SU-DHL-6 (cell line): ENCODE data around the gene KRT37.

Experiments
- EZH2phosphoT487 ChIP-seq: fragments of 200-600 bp; sonication (generic), shearing (Covaris generic); conservative IDR thresholded peaks from 2 replicates; pipeline ENCODE4 v1.6.1; 2018; ENCODE audit warnings: mild to moderate bottlenecking, antibody characterized with exemption, low read length, moderate library complexity, mixed read lengths
- TF ChIP-seq, protein P1 (sequence below): fragments of 200-600 bp; sonication (generic); IDR thresholded peaks from one replicate; pipeline ENCODE4 v1.5.1; 2017; ENCODE audit warnings: antibody characterized with exemption, mild to moderate bottlenecking, low read length, moderate library complexity; ENCODE audit not compliant: insufficient read depth, poor library complexity, severe bottlenecking

GRCh38 chr17:41444186-41444585 is 19.8 kb upstream of the KRT37 start:
- TF ChIP-seq, protein P1, sequence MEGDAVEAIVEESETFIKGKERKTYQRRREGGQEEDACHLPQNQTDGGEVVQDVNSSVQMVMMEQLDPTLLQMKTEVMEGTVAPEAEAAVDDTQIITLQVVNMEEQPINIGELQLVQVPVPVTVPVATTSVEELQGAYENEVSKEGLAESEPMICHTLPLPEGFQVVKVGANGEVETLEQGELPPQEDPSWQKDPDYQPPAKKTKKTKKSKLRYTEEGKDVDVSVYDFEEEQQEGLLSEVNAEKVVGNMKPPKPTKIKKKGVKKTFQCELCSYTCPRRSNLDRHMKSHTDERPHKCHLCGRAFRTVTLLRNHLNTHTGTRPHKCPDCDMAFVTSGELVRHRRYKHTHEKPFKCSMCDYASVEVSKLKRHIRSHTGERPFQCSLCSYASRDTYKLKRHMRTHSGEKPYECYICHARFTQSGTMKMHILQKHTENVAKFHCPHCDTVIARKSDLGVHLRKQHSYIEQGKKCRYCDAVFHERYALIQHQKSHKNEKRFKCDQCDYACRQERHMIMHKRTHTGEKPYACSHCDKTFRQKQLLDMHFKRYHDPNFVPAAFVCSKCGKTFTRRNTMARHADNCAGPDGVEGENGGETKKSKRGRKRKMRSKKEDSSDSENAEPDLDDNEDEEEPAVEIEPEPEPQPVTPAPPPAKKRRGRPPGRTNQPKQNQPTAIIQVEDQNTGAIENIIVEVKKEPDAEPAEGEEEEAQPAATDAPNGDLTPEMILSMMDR = no peak
- no peak for TF ChIP-seq EZH2phosphoT487
